Vagina (tissue), 2 donors: ENCODE data around the gene TRIM66.

Source experiments
- CTCF ChIP-seq, 3 experiments: fragments of 450-650 bp in 2 of 3; fragments of 200-600 bp in 1 of 3; sonication (generic) in 1 of 3; IDR thresholded peaks; one replicate each; pipeline ENCODE4 v1.5.1; 2017 to 2019; ENCODE audit warnings: antibody characterized with exemption in 3 of 3, mild to moderate bottlenecking in 2 of 3, moderate library complexity in 2 of 3
- POLR2A ChIP-seq, 2 donors: fragments of 450-650 bp; IDR thresholded peaks; one replicate each; pipeline ENCODE4 v1.6.1; 2017; ENCODE audit warnings: antibody characterized with exemption in 2 of 2, mild to moderate bottlenecking in 2 of 2, moderate library complexity in 2 of 2
- POLR2AphosphoS5 ChIP-seq, 2 donors: sonication (generic); formaldehyde crosslinking; IDR thresholded peaks; one replicate each; pipeline ENCODE4 v1.9.0; 2017; ENCODE audit warnings: antibody characterized with exemption in 2 of 2, mild to moderate bottlenecking in 2 of 2, low read depth in 1 of 2; ENCODE audit not compliant: insufficient read depth in 1 of 2

- TF ChIP-seq CTCF (IDR thresholded peaks at IDR 0.05) (no peak), POLR2A (IDR thresholded peaks at IDR 0.05) (no peak), POLR2AphosphoS5 (IDR thresholded peaks at IDR 0.05; ENCODE audit: insufficient read depth in 1 of 2, low read depth in 1 of 2) (no peak)
These were observed 21.7 kb upstream of the TRIM66 start for GRCh38 chr11:8704136-8704535.
